ENCODE measurements around the gene PPP2CA. TPM values are rescaled to one million over a fixed set of nuclear protein-coding genes. Genes with fewer than 3 reads are reported as not detected.

The PPP2CA gene
- total RNA-seq (100 to 1,000 TPM in 2 of 7 donors, 10 to 100 TPM in 5; 76.1 to 142 (median 91.6) TPM), polyA plus RNA-seq (10 to 100 TPM; 28.0 to 81.7 TPM)
- long read RNA-seq, donor 1, full-length matches to known transcripts, result 456 of 485 reads
- long read RNA-seq, donor 1, partial matches to known transcripts, result 16 of 485 reads
- long read RNA-seq, donor 1, other reads (novel, unspliced or antisense), result 13 of 485 reads
- long read RNA-seq, donor 2, full-length matches to known transcripts, result 90 of 125 reads
- long read RNA-seq, donor 2, partial matches to known transcripts, result 35 of 125 reads
- long read RNA-seq, donor 2, other reads (novel, unspliced or antisense), result 0 of 125 reads
- long read RNA-seq, donor 3, full-length matches to known transcripts, result 156 of 164 reads
- long read RNA-seq, donor 3, partial matches to known transcripts, result 1 of 164 reads
- long read RNA-seq, donor 3, other reads (novel, unspliced or antisense), result 7 of 164 reads

- H3K9me3 ChIP-seq, result no peaks in the 10 kb centered on the region
- peak in 1 of 3 donors; percentile 27 for TF ChIP-seq CTCF (IDR thresholded peaks at IDR 0.05)
- peak; percentile 31 for TF ChIP-seq EP300 (IDR thresholded peaks at IDR 0.05)
- TF ChIP-seq POLR2A (IDR thresholded peaks at IDR 0.05), result peak; percentile 95
- no peaks in the 10 kb centered on the region for H3K27me3 ChIP-seq
- WGBS, 3 donors, result 0 to 1% (median 0%) methylated on average over 45 to 73 of the region's 73 CpGs
- peak; percentile 99 to 100 (median 99) for DNase-seq
- intact Hi-C loops (cut with DNase I), result loop anchor here in 2 of 4 donors (5.0 to 10.0 kb wide), 2 partner anchors 49 to 51 kb away; partner anchors contain the start of gene SKP1 (in 2 of the 2)
- peaks cover 14% of the 10 kb centered on the region for H3K4me1 ChIP-seq (ENCODE audit: insufficient read depth)
- peak within 1 kb of the TSS; percentile 64 for H3K4me3 ChIP-seq
- H3K27ac ChIP-seq, result peak within 1 kb of the TSS; percentile 99
- H3K36me3 ChIP-seq, result no peaks in the 10 kb centered on the region
Observed at GRCh38 chr5:134225780-134226440, at the start of gene PPP2CA. Gene PPP2CA (minus strand): TSS chr5:134226073. CDS start chr5:134225861, 212 bp downstream.

GRCh38 chr5:134273642-134274395 is 47.9 kb upstream of the PPP2CA start:
- DNase-seq, result no peak
- no peaks in the 10 kb centered on the region for H3K27me3 ChIP-seq
- intact Hi-C loops (cut with DNase I), result no loop called here
- TF ChIP-seq POLR2A (IDR thresholded peaks at IDR 0.05) (no peak), EP300 (IDR thresholded peaks at IDR 0.05) (no peak), CTCF (IDR thresholded peaks at IDR 0.05) (no peak)
- H3K4me1 ChIP-seq (ENCODE audit: insufficient read depth), result no peaks in the 10 kb centered on the region
- H3K27ac ChIP-seq, result no peak overlapping the region
- no peaks in the 10 kb centered on the region for H3K9me3 ChIP-seq
- WGBS, 3 donors, result 83 to 89% (median 87%) methylated on average over 3 of the region's 3 CpGs
- H3K4me3 ChIP-seq, result no peak overlapping the region
- no peaks in the 10 kb centered on the region for H3K36me3 ChIP-seq

GRCh38 chr5:134271059-134271458 is 45.2 kb upstream of the PPP2CA start:
- H3K27me3 ChIP-seq, result no peaks in the 10 kb centered on the region
- 83 to 100% (median 93%) methylated on average over 1 of the region's 1 CpG for WGBS, 3 donors
- TF ChIP-seq POLR2A (IDR thresholded peaks at IDR 0.05) (no peak), EP300 (IDR thresholded peaks at IDR 0.05) (no peak), CTCF (IDR thresholded peaks at IDR 0.05) (no peak)
- H3K4me3 ChIP-seq, result no peak overlapping the region
- intact Hi-C loops (cut with DNase I), result no loop called here
- DNase-seq, result no peak
- H3K36me3 ChIP-seq, result no peaks in the 10 kb centered on the region
- no peak overlapping the region for H3K27ac ChIP-seq
- H3K9me3 ChIP-seq, result no peaks in the 10 kb centered on the region
- no peaks in the 10 kb centered on the region for H3K4me1 ChIP-seq (ENCODE audit: insufficient read depth)

GRCh38 chr5:134268919-134269318 is 43.0 kb upstream of the PPP2CA start:
- Histone ChIP-seq H3K9me3 (no peaks in the 10 kb centered on the region), H3K27me3 (no peaks in the 10 kb centered on the region), H3K36me3 (no peaks in the 10 kb centered on the region), H3K27ac (no peak overlapping the region), H3K4me1 (ENCODE audit: insufficient read depth) (no peaks in the 10 kb centered on the region), H3K4me3 (no peak overlapping the region)
- no peak for DNase-seq
- TF ChIP-seq EP300 (IDR thresholded peaks at IDR 0.05) (no peak), POLR2A (IDR thresholded peaks at IDR 0.05) (no peak), CTCF (IDR thresholded peaks at IDR 0.05) (no peak)
- 97 to 98% (median 98%) methylated on average over 4 of the region's 4 CpGs for WGBS, 3 donors
- intact Hi-C loops (cut with DNase I), result no loop called here
